Superior temporal gyrus (tissue), 1 donor: ENCODE measurements around the gene ICA1.
A peak's percentile ranks its signal among the peaks of the same experiment; 100 is the strongest.

Source experiments
- DNase-seq: peaks from one replicate; pipeline ENCODE4 v3.0.0-alpha.2; 2016; ENCODE audit errors: extremely low spot score

The ICA1 gene

GRCh38 chr7:8201846-8202441, 60.0 kb downstream of the ICA1 start:
- no peak for DNase-seq

GRCh38 chr7:8200717-8201116, 61.2 kb downstream of the ICA1 start:
- no peak for DNase-seq

- DNase-seq = no peak
These were observed 61.7 kb downstream of the ICA1 start for GRCh38 chr7:8200316-8200715.

- no peak for DNase-seq
These were observed 63.8 kb downstream of the ICA1 start for GRCh38 chr7:8197994-8198698.

- DNase-seq = no peak
These were observed 69.1 kb downstream of the ICA1 start for GRCh38 chr7:8192897-8193296.

GRCh38 chr7:8190119-8190895, 71.7 kb downstream of the ICA1 start:
- DNase-seq = peak; percentile 87

- DNase-seq = no peak
These were observed 72.3 kb downstream of the ICA1 start for GRCh38 chr7:8189625-8190024.

- DNase-seq = no peak
These were observed 75.9 kb downstream of the ICA1 start for GRCh38 chr7:8185926-8186683.

GRCh38 chr7:8184221-8184620, 77.7 kb downstream of the ICA1 start:
- DNase-seq = no peak

- DNase-seq = no peak
These were observed 82.5 kb downstream of the ICA1 start for GRCh38 chr7:8179486-8179885.

- peak; percentile 60 for DNase-seq
These were observed 83.6 kb downstream of the ICA1 start for GRCh38 chr7:8178353-8178752.

- no peak for DNase-seq
These were observed 84.6 kb downstream of the ICA1 start for GRCh38 chr7:8177109-8177933.

- no peak for DNase-seq
These were observed 85.4 kb downstream of the ICA1 start for GRCh38 chr7:8176370-8177081.

- no peak for DNase-seq
These were observed 86.0 kb downstream of the ICA1 start for GRCh38 chr7:8175929-8176369.

- no peak for DNase-seq
These were observed 89.3 kb downstream of the ICA1 start for GRCh38 chr7:8172372-8173354.

- no peak for DNase-seq
These were observed 92.8 kb downstream of the ICA1 start for GRCh38 chr7:8169171-8169570.

- no peak for DNase-seq
These were observed 93.6 kb downstream of the ICA1 start for GRCh38 chr7:8168336-8168735.

- no peak for DNase-seq
These were observed 96.8 kb downstream of the ICA1 start for GRCh38 chr7:8165150-8165549.

- no peak for DNase-seq
These were observed 99.8 kb downstream of the ICA1 start for GRCh38 chr7:8162181-8162580.
